ENCODE measurements around the gene CCL4.

CCL4 gene

GRCh38 chr17:36142235-36142634, 38.6 kb downstream of the CCL4 start:
- H3K27me3 ChIP-seq: no peaks in the 10 kb centered on the region

GRCh38 chr17:36142806-36143205, 39.2 kb downstream of the CCL4 start:
- Histone ChIP-seq H3K4me1 (no peaks in the 10 kb centered on the region), H3K9ac (no peak overlapping the region), H3K27me3 (no peaks in the 10 kb centered on the region), H3K9me3 (peaks cover 5% of the 10 kb centered on the region), H3K27ac (no peak overlapping the region), H3K4me2 (no peak overlapping the region), H4K20me1 (no peaks in the 10 kb centered on the region), H3K4me3 (no peak overlapping the region), H3K36me3 (no peaks in the 10 kb centered on the region)
- TF ChIP-seq Cebpa-rat (IDR thresholded peaks at IDR 0.05): no peak

More at GRCh38 chr17:36142235-36142634, 38.6 kb downstream of the CCL4 start:
- Histone ChIP-seq H4K20me1 (no peaks in the 10 kb centered on the region), H3K4me2 (no peak overlapping the region), H3K4me3 (no peak overlapping the region), H3K27ac (no peak overlapping the region), H3K4me1 (no peaks in the 10 kb centered on the region), H3K36me3 (no peaks in the 10 kb centered on the region), H3K9me3 (peaks cover 7% of the 10 kb centered on the region), H3K9ac (no peak overlapping the region)
- no peak for TF ChIP-seq Cebpa-rat (IDR thresholded peaks at IDR 0.05)

GRCh38 chr17:36144014-36144413, 40.4 kb downstream of the CCL4 start:
- Histone ChIP-seq H3K36me3 (no peaks in the 10 kb centered on the region), H3K27ac (no peak overlapping the region), H3K4me3 (no peak overlapping the region), H3K4me2 (no peak overlapping the region), H3K27me3 (no peaks in the 10 kb centered on the region), H4K20me1 (no peaks in the 10 kb centered on the region), H3K4me1 (no peaks in the 10 kb centered on the region), H3K9me3 (no peaks in the 10 kb centered on the region), H3K9ac (no peak overlapping the region)
- no peak for TF ChIP-seq Cebpa-rat (IDR thresholded peaks at IDR 0.05)

GRCh38 chr17:36144981-36145729, 41.5 kb downstream of the CCL4 start:
- Histone ChIP-seq H3K9ac (no peak overlapping the region), H3K4me2 (no peak overlapping the region), H3K36me3 (no peaks in the 10 kb centered on the region), H3K4me1 (no peaks in the 10 kb centered on the region), H3K9me3 (no peaks in the 10 kb centered on the region), H3K27me3 (no peaks in the 10 kb centered on the region), H3K27ac (no peak overlapping the region), H4K20me1 (no peaks in the 10 kb centered on the region), H3K4me3 (no peak overlapping the region)
- TF ChIP-seq Cebpa-rat (IDR thresholded peaks at IDR 0.05): no peak

GRCh38 chr17:36147601-36148000, 44.0 kb downstream of the CCL4 start:
- H4K20me1 ChIP-seq: no peaks in the 10 kb centered on the region
- no peak overlapping the region for H3K4me2 ChIP-seq
- no peaks in the 10 kb centered on the region for H3K27me3 ChIP-seq
- H3K9me3 ChIP-seq: no peaks in the 10 kb centered on the region
- no peak for TF ChIP-seq Cebpa-rat (IDR thresholded peaks at IDR 0.05)
- no peak overlapping the region for H3K4me3 ChIP-seq
- no peak overlapping the region for H3K27ac ChIP-seq
- H3K9ac ChIP-seq: no peak overlapping the region
- no peaks in the 10 kb centered on the region for H3K4me1 ChIP-seq
- H3K36me3 ChIP-seq: no peaks in the 10 kb centered on the region

- Histone ChIP-seq H3K4me1 (no peaks in the 10 kb centered on the region), H3K9me3 (no peaks in the 10 kb centered on the region), H3K27ac (no peak overlapping the region), H4K20me1 (no peaks in the 10 kb centered on the region), H3K9ac (no peak overlapping the region), H3K4me3 (no peak overlapping the region), H3K4me2 (no peak overlapping the region), H3K36me3 (no peaks in the 10 kb centered on the region), H3K27me3 (no peaks in the 10 kb centered on the region)
- no peak for TF ChIP-seq Cebpa-rat (IDR thresholded peaks at IDR 0.05)
Measured at GRCh38 chr17:36148559-36149295, 45.1 kb downstream of the CCL4 start.

GRCh38 chr17:36149296-36149820, 45.7 kb downstream of the CCL4 start:
- Histone ChIP-seq H3K9ac (no peak overlapping the region), H3K27me3 (no peaks in the 10 kb centered on the region), H4K20me1 (no peaks in the 10 kb centered on the region), H3K4me3 (no peak overlapping the region), H3K9me3 (no peaks in the 10 kb centered on the region), H3K36me3 (no peaks in the 10 kb centered on the region), H3K4me1 (no peaks in the 10 kb centered on the region), H3K4me2 (no peak overlapping the region), H3K27ac (no peak overlapping the region)
- no peak for TF ChIP-seq Cebpa-rat (IDR thresholded peaks at IDR 0.05)

GRCh38 chr17:36151891-36152638, 48.4 kb downstream of the CCL4 start:
- Histone ChIP-seq H4K20me1 (no peaks in the 10 kb centered on the region), H3K27ac (no peak overlapping the region), H3K36me3 (no peaks in the 10 kb centered on the region), H3K9me3 (no peaks in the 10 kb centered on the region), H3K4me3 (no peak overlapping the region), H3K4me2 (no peak overlapping the region), H3K4me1 (no peaks in the 10 kb centered on the region), H3K27me3 (no peaks in the 10 kb centered on the region), H3K9ac (no peak overlapping the region)
- no peak for TF ChIP-seq Cebpa-rat (IDR thresholded peaks at IDR 0.05)

GRCh38 chr17:36152639-36153120, 49.1 kb downstream of the CCL4 start:
- Histone ChIP-seq H3K4me3 (no peak overlapping the region), H3K36me3 (no peaks in the 10 kb centered on the region), H3K27me3 (no peaks in the 10 kb centered on the region), H3K9me3 (no peaks in the 10 kb centered on the region), H4K20me1 (no peaks in the 10 kb centered on the region), H3K4me2 (no peak overlapping the region), H3K27ac (no peak overlapping the region), H3K9ac (no peak overlapping the region), H3K4me1 (no peaks in the 10 kb centered on the region)
- no peak for TF ChIP-seq Cebpa-rat (IDR thresholded peaks at IDR 0.05)
